Aorta (tissue), 5 donors: ENCODE data around the gene MAML1. TPM values are rescaled to one million over a fixed set of nuclear protein-coding genes. Genes with fewer than 3 reads are reported as not detected.

Source experiments
- ATAC-seq: fragments of 200-7000 bp; cut with Tn5 transposase; one replicate; pipeline ENCODE4 v1.9.1; 2022; ENCODE audit warnings: moderate library complexity; ENCODE audit not compliant: low FRiP score
- DNase-seq, 2 donors: peaks; one replicate each; pipeline ENCODE4 v3.0.0-alpha.2; 2020
- H3K27ac ChIP-seq, 2 donors: one replicate each; pipeline ENCODE4 v1.5.1; 2013; ENCODE audit warnings: low read length in 2 of 2, mild to moderate bottlenecking in 2 of 2, moderate library complexity in 2 of 2, control low read depth in 1 of 2, inconsistent platforms in 1 of 2, low read depth in 1 of 2
- H3K27me3 ChIP-seq, 2 donors: one replicate each; pipeline ENCODE4 v1.6.1; 2013; ENCODE audit warnings: control low read depth in 1 of 2, low read length in 1 of 2, mild to moderate bottlenecking in 1 of 2, moderate library complexity in 1 of 2; ENCODE audit not compliant: insufficient read depth in 2 of 2, control insufficient read depth in 1 of 2
- H3K36me3 ChIP-seq, 2 donors: one replicate each; pipeline ENCODE4 v1.6.1; 2013; ENCODE audit warnings: control low read depth in 1 of 2, low read length in 1 of 2, mild to moderate bottlenecking in 1 of 2; ENCODE audit not compliant: insufficient read depth in 2 of 2, control insufficient read depth in 1 of 2
- H3K4me1 ChIP-seq, 2 donors: one replicate each; pipeline ENCODE4 v1.6.1; 2013; ENCODE audit warnings: low read length in 2 of 2, control low read depth in 1 of 2, mild to moderate bottlenecking in 1 of 2, moderate library complexity in 1 of 2; ENCODE audit not compliant: insufficient read depth in 2 of 2, control insufficient read depth in 1 of 2
- H3K4me3 ChIP-seq, 2 donors: one replicate each; pipeline ENCODE4 v1.5.1; 2013; ENCODE audit warnings: low read length in 2 of 2, control low read depth in 1 of 2, mild to moderate bottlenecking in 1 of 2
- H3K9me3 ChIP-seq: one replicate; pipeline ENCODE4 v1.6.1; 2013; ENCODE audit warnings: mild to moderate bottlenecking, low read length; ENCODE audit not compliant: control insufficient read depth
- WGBS, 2 donors: extraction: QIAGEN DNeasy Blood & Tissue Kit; methylation state at CpG; one replicate each; pipeline ENCODE4 v1.1.7; 2013; 5-methylcytosine and 5-hydroxymethylcytosine counted together
- intact Hi-C, 2 donors: fragments of 100-400 bp; cut with DNase I; formaldehyde crosslinking; loops; one replicate each; pipeline versions ENCODE4 v1.14.2 to v1.15.0; 2022
- polyA plus RNA-seq, 2 donors: library from polyadenylated mRNA; stranded (reverse); fragments of 200-250 nt; gene quantifications; one replicate each; pipeline ENCODE4 v1.2.3, GENCODE V29; 2013
- total RNA-seq, 2 donors: library from RNA; stranded (reverse); fragmentation: NEBNext Ultra II Directional; extraction: Animal tissue kit (Norgen Biotek cat#: 25700); gene quantifications; one replicate each; pipeline ENCODE4 v1.2.1, GENCODE V29; 2021
- donor health status: healthy with polysubstance abuse.
- donor health status: Bipolar disorder and iron deficiency.
- donor health status: DM: no; HTN: no; CAD: no.
- donor health status: DM: no; HTN: no; CAD: no.
- donor health status: DM: yes; HTN: yes; CAD: no.

Gene MAML1
- total and polyA plus RNA-seq, 4 donors = 7.0 to 35.3 (median 19.1) TPM

DNA sequence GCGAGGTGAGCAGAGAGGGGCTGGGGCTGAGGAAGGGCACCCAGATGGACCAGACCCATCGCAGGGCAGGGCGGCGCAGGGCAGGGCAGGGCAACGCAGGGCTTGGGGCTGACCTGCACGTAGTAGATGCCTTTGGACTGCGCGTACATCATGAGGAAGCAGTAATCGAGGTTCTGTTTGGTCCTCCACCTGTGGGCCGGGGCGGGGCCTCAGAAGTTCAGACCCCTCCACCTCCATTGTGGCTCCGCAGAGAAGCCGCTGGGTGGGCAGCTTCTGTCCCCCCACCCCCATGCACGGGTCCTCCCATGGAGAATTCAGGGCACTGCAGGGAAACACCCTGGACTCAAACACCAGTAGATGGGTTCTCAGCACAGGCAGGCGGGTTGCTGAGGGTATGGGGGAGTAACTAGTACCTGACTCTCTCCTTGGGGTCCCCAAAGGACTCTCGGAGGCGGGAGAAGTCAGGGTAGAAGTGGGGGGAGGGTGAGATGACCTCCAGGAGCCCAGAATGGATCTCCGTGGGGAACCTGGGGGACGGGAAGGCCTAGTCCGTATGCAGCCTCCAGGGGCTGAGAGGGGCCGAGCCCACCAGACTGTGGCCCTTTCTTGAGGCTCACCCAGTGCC lies 67.6 kb downstream of the MAML1 start:
- no peak overlapping the region for H3K4me3 ChIP-seq
- H3K9me3 ChIP-seq = no peaks in the 10 kb centered on the region
- H3K4me1 ChIP-seq = peaks cover 0 to 2% of the 10 kb centered on the region in 2 donors
- no peak for DNase-seq
- intact Hi-C loops = loop anchor here (5.0 to 10.0 kb wide), 2 partner anchors 55 to 107 kb away; partner anchors contain the start of genes MRNIP (in 1 of the 2) and TBC1D9B (in 1 of the 2)
- WGBS, 2 donors = 91 to 93% methylated on average over 20 to 21 of the region's 21 CpGs
- no peak overlapping the region for H3K27ac ChIP-seq
- H3K36me3 ChIP-seq = peaks cover 0 to 7% of the 10 kb centered on the region in 2 donors
- no peak for ATAC-seq
- no peaks in the 10 kb centered on the region for H3K27me3 ChIP-seq

DNA sequence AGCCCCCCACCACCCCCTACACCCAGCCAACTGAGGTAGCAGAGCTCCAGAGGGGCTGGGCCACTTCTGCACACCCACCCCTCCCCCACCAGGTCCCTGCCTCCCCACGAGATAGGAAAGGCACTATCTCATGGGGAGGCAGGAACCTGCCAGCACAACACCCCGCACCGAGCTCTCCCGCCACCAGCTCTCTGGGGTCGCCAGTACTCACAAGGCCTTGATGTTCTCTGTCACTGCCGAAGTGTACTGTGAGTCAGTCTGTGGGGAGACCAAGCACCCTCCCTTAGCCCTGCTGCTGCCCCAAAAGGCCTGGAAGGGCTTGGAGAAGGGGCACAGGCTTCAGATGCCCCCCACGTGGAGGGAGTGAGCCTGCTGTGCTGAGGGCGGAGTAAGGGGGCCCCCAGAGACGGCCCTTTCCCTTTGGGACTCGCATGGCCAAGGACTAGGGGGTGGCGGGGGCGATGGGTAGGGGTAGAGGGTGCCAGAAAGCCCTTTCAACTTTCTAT lies 68.1 kb downstream of the MAML1 start:
- intact Hi-C loops = loop anchor here (5.0 to 10.0 kb wide), 2 partner anchors 54 to 107 kb away; partner anchors contain the start of genes MRNIP (in 1 of the 2) and TBC1D9B (in 1 of the 2)
- Histone ChIP-seq H3K9me3 (no peaks in the 10 kb centered on the region), H3K4me1 (peaks cover 0 to 2% of the 10 kb centered on the region in 2 donors), H3K4me3 (no peak overlapping the region), H3K27me3 (no peaks in the 10 kb centered on the region), H3K36me3 (peaks cover 0 to 7% of the 10 kb centered on the region in 2 donors), H3K27ac (no peak overlapping the region)
- DNase-seq = no peak
- 80 to 83% methylated on average over 12 of the region's 12 CpGs for WGBS, 2 donors
- ATAC-seq = no peak

GRCh38 chr5:179801304-179802206 lies 68.9 kb downstream of the MAML1 start:
- no peaks in the 10 kb centered on the region for H3K27me3 ChIP-seq
- intact Hi-C loops = loop anchor here (5.0 to 10.0 kb wide), 2 partner anchors 53 to 106 kb away; partner anchors contain the start of genes MRNIP (in 1 of the 2) and TBC1D9B (in 1 of the 2)
- ATAC-seq (no peak), DNase-seq (peak; percentile 80 to 93)
- 63 to 68% methylated on average over 66 to 67 of the region's 67 CpGs for WGBS, 2 donors
- H3K4me3 ChIP-seq = no peak overlapping the region
- no peaks in the 10 kb centered on the region for H3K9me3 ChIP-seq
- peaks cover 0 to 2% of the 10 kb centered on the region in 2 donors for H3K4me1 ChIP-seq
- H3K27ac ChIP-seq = no peak overlapping the region
- peaks cover 0 to 7% of the 10 kb centered on the region in 2 donors for H3K36me3 ChIP-seq

DNA sequence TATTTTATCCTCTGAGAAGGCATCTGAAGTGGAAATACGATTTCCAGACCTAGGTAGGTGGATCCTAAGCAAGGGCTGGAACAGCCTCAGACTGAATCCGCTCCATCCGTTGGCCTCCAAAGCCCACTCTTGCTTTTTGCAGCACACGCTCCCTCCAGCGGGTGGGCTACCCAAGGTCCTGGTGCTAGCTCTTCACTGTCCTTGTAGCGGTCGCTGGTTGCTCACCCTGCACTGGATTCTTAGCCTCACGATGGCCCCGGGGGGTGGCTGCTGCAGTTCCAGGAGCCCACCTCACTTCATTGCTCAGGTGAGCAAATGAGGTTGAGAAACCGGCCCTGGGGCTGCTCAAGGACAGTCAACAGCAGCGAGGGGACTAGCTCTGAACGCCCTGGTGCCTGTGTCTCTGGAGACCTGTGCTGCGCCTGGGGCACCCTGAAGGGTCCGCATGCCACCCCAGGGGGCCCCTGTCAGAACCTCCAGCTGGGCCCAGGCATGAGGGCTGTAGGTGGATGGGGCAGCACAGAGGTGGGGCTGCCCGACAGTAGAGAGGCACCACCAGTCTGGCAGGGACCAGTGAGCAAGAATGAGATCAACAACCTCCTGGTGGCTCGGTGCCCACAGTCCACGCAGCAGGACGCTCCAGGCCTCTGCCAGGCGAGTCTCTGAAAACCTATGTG lies 69.7 kb downstream of the MAML1 start:
- Histone ChIP-seq H3K27ac (no peak overlapping the region), H3K4me3 (no peak overlapping the region), H3K4me1 (peaks cover 0 to 2% of the 10 kb centered on the region in 2 donors), H3K36me3 (peaks cover 0 to 7% of the 10 kb centered on the region in 2 donors), H3K27me3 (no peaks in the 10 kb centered on the region), H3K9me3 (no peaks in the 10 kb centered on the region)
- ATAC-seq (no peak), DNase-seq (peak in 1 of 2 donors; percentile 52)
- WGBS, 2 donors = 87 to 88% methylated on average over 19 of the region's 19 CpGs
- intact Hi-C loops = loop anchor here (5.0 to 10.0 kb wide), 2 partner anchors 52 to 105 kb away; partner anchors contain the start of genes MRNIP (in 1 of the 2) and TBC1D9B (in 1 of the 2)

- H3K27ac ChIP-seq = no peak overlapping the region
Observed at GRCh38 chr5:179802950-179803562, 70.4 kb downstream of the MAML1 start.

GRCh38 chr5:179803651-179804554 lies 71.3 kb downstream of the MAML1 start:
- intact Hi-C loops = loop anchor here (5.0 to 10.0 kb wide), 2 partner anchors 51 to 103 kb away; partner anchors contain the start of genes MRNIP (in 1 of the 2) and TBC1D9B (in 1 of the 2)
- DNase-seq (peak; percentile 49 to 73), ATAC-seq (no peak)
- Histone ChIP-seq H3K27me3 (no peaks in the 10 kb centered on the region), H3K9me3 (no peaks in the 10 kb centered on the region), H3K27ac (no peak overlapping the region), H3K4me3 (no peak overlapping the region), H3K36me3 (peaks cover 0 to 6% of the 10 kb centered on the region in 2 donors), H3K4me1 (peaks cover 0 to 2% of the 10 kb centered on the region in 2 donors)
- 72 to 74% methylated on average over 17 to 18 of the region's 18 CpGs for WGBS, 2 donors

More at GRCh38 chr5:179802950-179803562, 70.4 kb downstream of the MAML1 start:
- Histone ChIP-seq H3K4me3 (no peak overlapping the region), H3K4me1 (peaks cover 0 to 2% of the 10 kb centered on the region in 2 donors), H3K27me3 (no peaks in the 10 kb centered on the region), H3K36me3 (peaks cover 0 to 7% of the 10 kb centered on the region in 2 donors), H3K9me3 (no peaks in the 10 kb centered on the region)
- ATAC-seq (no peak), DNase-seq (no peak)
- intact Hi-C loops = loop anchor here (5.0 to 10.0 kb wide), 2 partner anchors 52 to 104 kb away; partner anchors contain the start of genes MRNIP (in 1 of the 2) and TBC1D9B (in 1 of the 2)
- 81 to 84% methylated on average over 11 of the region's 11 CpGs for WGBS, 2 donors

GRCh38 chr5:179804555-179804947 lies 71.9 kb downstream of the MAML1 start:
- H3K4me1 ChIP-seq = peaks cover 0 to 2% of the 10 kb centered on the region in 2 donors
- H3K9me3 ChIP-seq = no peaks in the 10 kb centered on the region
- ATAC-seq (no peak), DNase-seq (no peak)
- 90 to 93% methylated on average over 8 of the region's 8 CpGs for WGBS, 2 donors
- peaks cover 0 to 5% of the 10 kb centered on the region in 2 donors for H3K36me3 ChIP-seq
- no peak overlapping the region for H3K4me3 ChIP-seq
- intact Hi-C loops = loop anchor here (5.0 to 10.0 kb wide), 2 partner anchors 50 to 103 kb away; partner anchors contain the start of genes MRNIP (in 1 of the 2) and TBC1D9B (in 1 of the 2)
- H3K27ac ChIP-seq = no peak overlapping the region
- no peaks in the 10 kb centered on the region for H3K27me3 ChIP-seq
